ENCODE measurements around the gene RASL11A. TPM values are rescaled to one million over a fixed set of nuclear protein-coding genes. Genes with fewer than 3 reads are reported as not detected.

The RASL11A gene
- total RNA-seq, 1 experiment from 2014 or later: 2.7 TPM

- no peak overlapping the region for H2BK5ac ChIP-seq (ENCODE audit: insufficient read length, low read length)
- no peak overlapping the region for H3K4me2 ChIP-seq (ENCODE audit: insufficient read depth, insufficient read length, low read length)
- H3K27me3 ChIP-seq (ENCODE audit: insufficient read depth, low read length): no peaks in the 10 kb centered on the region; the same call in 1 of the 2 replicates
- H2BK12ac ChIP-seq (ENCODE audit: insufficient read length, low read depth, low read length): no peak overlapping the region
- H3K79me1 ChIP-seq (ENCODE audit: insufficient read depth, low read depth, low read length, poor library complexity, severe bottlenecking): no peaks in the 10 kb centered on the region
- H4K5ac ChIP-seq (ENCODE audit: insufficient read length, low read depth, low read length): no peak overlapping the region
- H3K36me3 Mint-ChIP-seq (ENCODE audit: insufficient read depth in 1 of 3, low read depth in 3 of 3): peaks cover 0 to 10% (median 0%) of the 10 kb centered on the region in 3 experiments; a peak in 3 of 7 replicates
- H2AFZ ChIP-seq (ENCODE audit: low read length): no peak overlapping the region
- H3K9me3 ChIP-seq (ENCODE audit: control insufficient read depth, low read depth, low read length): no peaks in the 10 kb centered on the region
- H2AK5ac ChIP-seq (ENCODE audit: insufficient read length, low read length): no peak overlapping the region
- no peaks in the 10 kb centered on the region for H3K9me3 Mint-ChIP-seq
- H3K14ac ChIP-seq (ENCODE audit: insufficient read depth, low read length): no peak overlapping the region
- no peak overlapping the region for H3K27ac ChIP-seq (ENCODE audit: insufficient read length, low read depth, low read length)
- H2BK15ac ChIP-seq (ENCODE audit: low read depth, low read length): no peak overlapping the region
- H4K8ac ChIP-seq (replicated peaks; ENCODE audit: insufficient read length, low read depth, low read length): no peak overlapping the region
- no peak for DNase-seq
- no peaks in the 10 kb centered on the region for H4K20me1 ChIP-seq (ENCODE audit: control insufficient read depth, insufficient read depth, insufficient read length)
- H3K27ac Mint-ChIP-seq: no peak overlapping the region; a peak in 1 of 7 replicates
- H4K91ac ChIP-seq (ENCODE audit: insufficient read length, low read depth, low read length): no peak overlapping the region
- H3K4me1 Mint-ChIP-seq: peaks cover 25 to 30% of the 10 kb centered on the region in 2 experiments
- no peaks in the 10 kb centered on the region; the same call in 1 of the 2 replicates for H3K4me1 ChIP-seq (ENCODE audit: insufficient read depth, low read length)
- no peak overlapping the region for H3T11ph ChIP-seq (ENCODE audit: low read length)
- no peak for TF ChIP-seq CTCF (conservative IDR thresholded peaks at IDR 0.05)
- H3K23me2 ChIP-seq (ENCODE audit: insufficient read length, low read depth, low read length, poor library complexity, severe bottlenecking): no peaks in the 10 kb centered on the region
- H2BK120ac ChIP-seq (ENCODE audit: low read depth, low read length, poor library complexity, severe bottlenecking): no peak overlapping the region
- H3K18ac ChIP-seq (ENCODE audit: insufficient read length, low read depth, low read length): no peak overlapping the region
- no peak overlapping the region for H3K56ac ChIP-seq (ENCODE audit: insufficient read length, low read depth, low read length)
- WGBS (ENCODE audit: extremely low coverage, insufficient read length, low lambda C conversion rate): no CpG with 5 or more reads among the region's 5 CpGs
- H3K23ac ChIP-seq (ENCODE audit: insufficient read length, low read depth, low read length): no peak overlapping the region
- no peak overlapping the region for H3K9ac ChIP-seq (ENCODE audit: extremely low read depth, insufficient read length, low read length)
- no peaks in the 10 kb centered on the region for H3K27me3 Mint-ChIP-seq (ENCODE audit: low read depth)
- no peak overlapping the region for H3K4me3 Mint-ChIP-seq
- no peak overlapping the region for H3K4ac ChIP-seq (ENCODE audit: low read depth, low read length)
- H2BK20ac ChIP-seq (ENCODE audit: low read depth, low read length, poor library complexity, severe bottlenecking): no peak overlapping the region
- H3K79me2 ChIP-seq (ENCODE audit: insufficient read depth, low read length): no peaks in the 10 kb centered on the region
These were observed 27.9 kb upstream of the RASL11A start for GRCh38 chr13:27242702-27243101.

Measured in H9 (cell line).